ENCODE results near the gene MRM2. TPM values are rescaled to one million over a fixed set of nuclear protein-coding genes. Genes with fewer than 3 reads are reported as not detected.

MRM2 gene
- total and polyA plus RNA-seq, 2 donors (not counting 1 experiment from before 2014, with no cell fraction given) = 14.9 to 19.3 TPM

DNA sequence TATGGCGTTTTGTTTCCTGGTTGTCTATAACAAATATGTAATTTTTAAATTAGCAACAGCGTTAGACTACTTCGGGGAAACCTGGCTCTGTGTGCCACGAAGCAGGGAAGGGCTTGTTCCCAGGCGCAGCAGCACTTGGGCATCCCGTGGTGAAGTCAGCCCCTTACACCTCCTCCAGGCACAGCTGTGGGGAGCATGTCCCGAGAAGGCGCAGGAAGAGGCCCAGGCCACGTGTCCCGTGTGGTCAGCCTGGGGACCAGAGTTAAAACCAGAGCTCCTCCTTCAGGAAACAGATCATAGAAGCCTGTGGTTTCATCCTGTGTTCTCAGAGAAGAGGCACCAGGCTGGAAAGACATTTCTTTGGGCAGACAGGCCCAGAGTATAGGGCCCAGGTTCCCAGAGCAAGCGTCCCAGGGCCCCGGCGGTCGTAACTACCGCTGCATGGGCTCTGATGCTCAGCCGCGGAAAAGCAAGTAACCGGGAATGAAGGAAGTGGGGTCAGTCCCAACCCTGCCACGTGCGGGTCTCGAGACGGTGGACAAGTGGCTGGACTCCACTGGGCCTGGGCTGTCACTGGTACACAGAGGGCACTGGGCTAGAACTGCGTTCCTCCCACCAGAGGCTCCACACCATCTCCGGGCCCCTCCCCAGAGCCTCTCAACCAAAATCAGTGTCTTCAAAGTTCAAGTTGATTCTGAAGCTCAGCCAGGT lies 7.1 kb upstream of the MRM2 start:
- H3K79me2 ChIP-seq (ENCODE audit: control insufficient read depth, insufficient read depth, low read length) = no peaks in the 10 kb centered on the region
- H3K27me3 ChIP-seq (ENCODE audit: control insufficient read depth, insufficient read depth, low read length) = no peaks in the 10 kb centered on the region
- no peaks in the 10 kb centered on the region for H3K9me3 ChIP-seq (ENCODE audit: control insufficient read depth, insufficient read depth, low read depth, low read length)
- peak overlapping the region; percentile 85 for H3K27ac ChIP-seq (ENCODE audit: insufficient read depth, low read length)
- no peak overlapping the region for H2AFZ ChIP-seq (ENCODE audit: low read length)
- peaks cover 10% of the 10 kb centered on the region for H3K4me1 ChIP-seq (ENCODE audit: control insufficient read depth, extremely low read depth, insufficient read depth, low read length)
- peak overlapping the region in 1 of 4 experiments; percentile 15 for H3K4me3 ChIP-seq (replicated peaks in 1 of 4; ENCODE audit: control extremely low read depth in 1 of 4, insufficient read depth in 1 of 4, low read depth in 3 of 4, low read length in 4 of 4)
- TF ChIP-seq, protein P1, sequence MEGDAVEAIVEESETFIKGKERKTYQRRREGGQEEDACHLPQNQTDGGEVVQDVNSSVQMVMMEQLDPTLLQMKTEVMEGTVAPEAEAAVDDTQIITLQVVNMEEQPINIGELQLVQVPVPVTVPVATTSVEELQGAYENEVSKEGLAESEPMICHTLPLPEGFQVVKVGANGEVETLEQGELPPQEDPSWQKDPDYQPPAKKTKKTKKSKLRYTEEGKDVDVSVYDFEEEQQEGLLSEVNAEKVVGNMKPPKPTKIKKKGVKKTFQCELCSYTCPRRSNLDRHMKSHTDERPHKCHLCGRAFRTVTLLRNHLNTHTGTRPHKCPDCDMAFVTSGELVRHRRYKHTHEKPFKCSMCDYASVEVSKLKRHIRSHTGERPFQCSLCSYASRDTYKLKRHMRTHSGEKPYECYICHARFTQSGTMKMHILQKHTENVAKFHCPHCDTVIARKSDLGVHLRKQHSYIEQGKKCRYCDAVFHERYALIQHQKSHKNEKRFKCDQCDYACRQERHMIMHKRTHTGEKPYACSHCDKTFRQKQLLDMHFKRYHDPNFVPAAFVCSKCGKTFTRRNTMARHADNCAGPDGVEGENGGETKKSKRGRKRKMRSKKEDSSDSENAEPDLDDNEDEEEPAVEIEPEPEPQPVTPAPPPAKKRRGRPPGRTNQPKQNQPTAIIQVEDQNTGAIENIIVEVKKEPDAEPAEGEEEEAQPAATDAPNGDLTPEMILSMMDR (conservative IDR thresholded peaks at IDR 0.05 in 1 of 2, IDR thresholded peaks at IDR 0.05 in 1 of 2; ENCODE audit: low read depth in 1 of 2, low read length in 2 of 2) = peak in 1 of 2 donors; percentile 19
- no peak for TF ChIP-seq EZH2 (IDR thresholded peaks at IDR 0.05; ENCODE audit: low read length, missing control alignments)
- peak overlapping the region; percentile 39 for H3K4me2 ChIP-seq (ENCODE audit: extremely low read depth, insufficient read depth, low read length)
- no peaks in the 10 kb centered on the region for H4K20me1 ChIP-seq (ENCODE audit: control insufficient read depth, extremely low read depth, insufficient read depth, low read length)
- peaks cover 10% of the 10 kb centered on the region for H3K36me3 ChIP-seq (ENCODE audit: control insufficient read depth, insufficient read depth, low read length)
- DNase-seq (ENCODE audit: low read depth in 2 of 2) = peak; percentile 93 to 96
- H3K9ac ChIP-seq (ENCODE audit: insufficient read depth, low read length) = peak overlapping the region; percentile 60

DNA sequence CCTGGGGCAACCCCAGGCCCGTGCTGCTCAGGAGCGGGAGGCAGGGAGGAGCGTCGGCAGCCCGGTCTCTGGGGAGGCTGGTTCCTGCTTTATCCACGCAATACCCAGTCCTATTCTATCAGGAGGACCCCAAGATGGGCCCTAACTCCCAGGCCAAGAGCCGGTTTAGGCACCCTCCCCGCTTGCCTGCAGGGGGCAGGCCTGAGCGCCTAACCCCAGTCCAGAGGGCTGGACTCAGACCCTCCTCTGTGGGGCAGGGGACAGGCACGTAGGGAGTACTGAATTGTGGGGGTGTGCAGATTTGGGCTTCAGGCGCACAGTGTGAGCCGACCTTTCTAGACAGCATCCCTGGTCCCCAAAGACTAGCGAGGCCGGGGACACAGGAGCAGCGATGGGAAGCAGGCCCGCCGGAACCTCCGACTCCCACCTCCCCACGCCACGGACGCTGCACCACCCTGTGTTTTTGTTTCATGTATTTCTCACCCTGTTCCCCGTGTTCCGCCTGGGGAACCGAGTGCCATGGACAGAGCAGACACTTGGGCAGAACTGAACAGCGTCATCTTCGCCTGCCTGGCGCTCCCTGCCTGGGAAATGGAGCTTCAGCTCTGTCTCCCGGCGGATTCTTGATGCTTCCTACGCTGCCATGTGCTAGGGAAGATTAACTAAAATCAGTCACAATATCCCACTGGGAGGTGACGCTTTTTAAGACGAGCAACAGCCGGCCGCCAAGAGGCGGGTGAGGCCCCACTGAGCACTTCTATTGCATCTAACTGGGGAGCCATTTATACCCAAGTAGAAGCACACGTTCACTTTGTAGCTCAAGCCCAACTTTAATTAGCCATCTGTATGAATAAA lies 5.4 kb upstream of the MRM2 start:
- Histone ChIP-seq H4K20me1 (ENCODE audit: control insufficient read depth, extremely low read depth, insufficient read depth, low read length) (no peaks in the 10 kb centered on the region), H3K79me2 (ENCODE audit: control insufficient read depth, insufficient read depth, low read length) (no peaks in the 10 kb centered on the region), H3K36me3 (ENCODE audit: control insufficient read depth, insufficient read depth, low read length) (peaks cover 8% of the 10 kb centered on the region), H3K4me2 (ENCODE audit: extremely low read depth, insufficient read depth, low read length) (no peak overlapping the region), H2AFZ (ENCODE audit: low read length) (no peak overlapping the region), H3K9me3 (ENCODE audit: control insufficient read depth, insufficient read depth, low read depth, low read length) (no peaks in the 10 kb centered on the region), H3K27ac (ENCODE audit: insufficient read depth, low read length) (no peak overlapping the region), H3K4me1 (ENCODE audit: control insufficient read depth, extremely low read depth, insufficient read depth, low read length) (peaks cover 17% of the 10 kb centered on the region), H3K9ac (ENCODE audit: insufficient read depth, low read length) (no peak overlapping the region), H3K27me3 (ENCODE audit: control insufficient read depth, insufficient read depth, low read length) (no peaks in the 10 kb centered on the region), H3K4me3 (replicated peaks in 1 of 4; ENCODE audit: control extremely low read depth in 1 of 4, insufficient read depth in 1 of 4, low read depth in 3 of 4, low read length in 4 of 4) (no peak overlapping the region)
- DNase-seq (ENCODE audit: low read depth in 2 of 2) = no peak
- TF ChIP-seq EZH2 (IDR thresholded peaks at IDR 0.05; ENCODE audit: low read length, missing control alignments) = no peak
- TF ChIP-seq, protein P1 (conservative IDR thresholded peaks at IDR 0.05 in 1 of 2, IDR thresholded peaks at IDR 0.05 in 1 of 2; ENCODE audit: low read depth in 1 of 2, low read length in 2 of 2) = peak; percentile 61 to 76
